Inferior parietal cortex (tissue), 1 donor: ENCODE data around the gene PRUNE2.

Source experiments
- DNase-seq: peaks from one replicate; pipeline ENCODE4 v3.0.0-alpha.2; 2016; ENCODE audit errors: extremely low spot score

The PRUNE2 gene

GRCh38 chr9:76571743-76572146 is 334.2 kb downstream of the PRUNE2 start:
- DNase-seq, result no peak

GRCh38 chr9:76571288-76571687 is 334.6 kb downstream of the PRUNE2 start:
- no peak for DNase-seq

GRCh38 chr9:76570826-76571225 is 335.1 kb downstream of the PRUNE2 start:
- DNase-seq, result no peak

- DNase-seq, result no peak
These were observed 338.8 kb downstream of the PRUNE2 start for GRCh38 chr9:76567086-76567485.

GRCh38 chr9:76564297-76564696 is 341.6 kb downstream of the PRUNE2 start:
- no peak for DNase-seq

- DNase-seq, result no peak
These were observed 343.4 kb downstream of the PRUNE2 start for GRCh38 chr9:76562511-76562911.

- DNase-seq, result no peak
These were observed 344.0 kb downstream of the PRUNE2 start for GRCh38 chr9:76561900-76562299.
